ENCODE measurements around the gene PLA2G15.
A peak's percentile ranks its signal among the peaks of the same experiment; 100 is the strongest.

PLA2G15 gene

DNA sequence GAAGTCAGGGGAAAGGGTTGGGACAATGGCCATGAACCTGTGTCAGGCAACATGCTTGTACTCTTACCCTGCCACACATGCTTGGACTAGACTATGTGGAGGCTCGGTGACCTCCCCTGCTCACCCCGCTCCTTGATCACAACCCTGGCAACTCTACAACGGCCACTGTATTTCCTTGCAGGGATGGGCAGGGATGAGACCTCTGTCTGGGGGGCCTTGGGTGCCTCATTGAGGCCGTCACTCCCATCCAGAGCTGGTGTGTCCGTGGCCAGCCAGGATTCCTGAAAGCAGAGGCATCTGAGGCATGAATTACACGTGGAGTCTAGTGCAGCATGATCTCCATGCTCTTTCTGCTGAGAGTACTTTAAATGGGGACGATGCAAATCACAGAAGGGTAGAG, 948 bp downstream of the PLA2G15 start:
- no peaks in the 10 kb centered on the region for H3K9me3 ChIP-seq
- TF ChIP-seq, protein P1, sequence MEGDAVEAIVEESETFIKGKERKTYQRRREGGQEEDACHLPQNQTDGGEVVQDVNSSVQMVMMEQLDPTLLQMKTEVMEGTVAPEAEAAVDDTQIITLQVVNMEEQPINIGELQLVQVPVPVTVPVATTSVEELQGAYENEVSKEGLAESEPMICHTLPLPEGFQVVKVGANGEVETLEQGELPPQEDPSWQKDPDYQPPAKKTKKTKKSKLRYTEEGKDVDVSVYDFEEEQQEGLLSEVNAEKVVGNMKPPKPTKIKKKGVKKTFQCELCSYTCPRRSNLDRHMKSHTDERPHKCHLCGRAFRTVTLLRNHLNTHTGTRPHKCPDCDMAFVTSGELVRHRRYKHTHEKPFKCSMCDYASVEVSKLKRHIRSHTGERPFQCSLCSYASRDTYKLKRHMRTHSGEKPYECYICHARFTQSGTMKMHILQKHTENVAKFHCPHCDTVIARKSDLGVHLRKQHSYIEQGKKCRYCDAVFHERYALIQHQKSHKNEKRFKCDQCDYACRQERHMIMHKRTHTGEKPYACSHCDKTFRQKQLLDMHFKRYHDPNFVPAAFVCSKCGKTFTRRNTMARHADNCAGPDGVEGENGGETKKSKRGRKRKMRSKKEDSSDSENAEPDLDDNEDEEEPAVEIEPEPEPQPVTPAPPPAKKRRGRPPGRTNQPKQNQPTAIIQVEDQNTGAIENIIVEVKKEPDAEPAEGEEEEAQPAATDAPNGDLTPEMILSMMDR (IDR thresholded peaks at IDR 0.05; ENCODE audit: low read depth, low read length) = no peak
- no peaks in the 10 kb centered on the region for H3K27me3 ChIP-seq
- no peak for DNase-seq
- peaks cover 4% of the 10 kb centered on the region; the same call in 1 of the 2 replicates for H3K36me3 ChIP-seq
- H3K4me1 ChIP-seq = no peaks in the 10 kb centered on the region
- H3K4me3 ChIP-seq (ENCODE audit: low read depth, low read length) = peak overlapping the region; percentile 94

DNA sequence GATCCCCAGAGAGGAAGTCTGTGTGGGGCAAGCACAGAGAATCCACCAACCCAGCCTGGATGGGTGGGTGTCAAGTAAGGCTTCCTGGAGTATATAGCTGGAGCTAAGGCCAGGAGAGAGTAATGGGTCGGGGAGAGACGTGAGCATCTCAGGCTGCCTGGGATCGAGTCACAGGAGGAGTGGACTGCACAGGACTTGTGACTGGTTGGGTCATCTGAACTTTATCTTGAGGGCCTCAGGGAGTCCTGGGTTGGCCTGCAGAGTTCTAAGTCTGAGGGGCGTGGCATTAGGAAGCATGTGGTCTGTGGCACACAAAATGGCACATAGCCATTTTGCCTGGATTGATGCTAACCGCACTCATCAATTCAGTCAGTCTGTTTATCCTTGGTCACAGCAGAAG, 1.5 kb downstream of the PLA2G15 start:
- Histone ChIP-seq H3K4me3 (ENCODE audit: low read depth, low read length) (no peak overlapping the region), H3K27me3 (no peaks in the 10 kb centered on the region), H3K4me1 (no peaks in the 10 kb centered on the region), H3K36me3 (peaks cover 4% of the 10 kb centered on the region; the same call in 1 of the 2 replicates), H3K9me3 (no peaks in the 10 kb centered on the region)
- no peak for DNase-seq
- TF ChIP-seq, protein P1 (IDR thresholded peaks at IDR 0.05; ENCODE audit: low read depth, low read length) = no peak

DNA sequence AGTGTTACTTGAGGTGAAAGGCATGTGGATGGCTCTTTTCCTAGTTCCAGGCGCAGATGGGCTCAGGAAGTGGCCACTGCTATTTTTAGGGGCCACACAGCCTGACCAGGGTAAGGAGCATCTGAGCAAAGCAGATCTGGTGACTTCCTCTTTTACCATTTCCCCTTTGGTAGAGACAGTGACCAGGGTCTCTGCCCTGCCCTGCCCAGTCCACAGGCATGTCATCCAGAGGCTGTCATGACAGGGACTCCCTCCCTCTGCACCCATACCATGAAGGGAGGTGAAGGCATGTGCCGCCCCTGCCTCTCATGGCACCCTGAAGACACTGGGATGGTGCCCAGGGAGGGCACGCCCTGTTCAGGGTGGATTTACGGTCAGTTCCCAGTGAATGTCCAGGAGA, 2.2 kb downstream of the PLA2G15 start:
- DNase-seq = no peak
- TF ChIP-seq, protein P1 (IDR thresholded peaks at IDR 0.05; ENCODE audit: low read depth, low read length) = no peak
- no peaks in the 10 kb centered on the region for H3K27me3 ChIP-seq
- no peaks in the 10 kb centered on the region for H3K9me3 ChIP-seq
- H3K4me3 ChIP-seq (ENCODE audit: low read depth, low read length) = no peak overlapping the region
- peaks cover 4% of the 10 kb centered on the region; the same call in 1 of the 2 replicates for H3K36me3 ChIP-seq
- no peaks in the 10 kb centered on the region for H3K4me1 ChIP-seq

DNA sequence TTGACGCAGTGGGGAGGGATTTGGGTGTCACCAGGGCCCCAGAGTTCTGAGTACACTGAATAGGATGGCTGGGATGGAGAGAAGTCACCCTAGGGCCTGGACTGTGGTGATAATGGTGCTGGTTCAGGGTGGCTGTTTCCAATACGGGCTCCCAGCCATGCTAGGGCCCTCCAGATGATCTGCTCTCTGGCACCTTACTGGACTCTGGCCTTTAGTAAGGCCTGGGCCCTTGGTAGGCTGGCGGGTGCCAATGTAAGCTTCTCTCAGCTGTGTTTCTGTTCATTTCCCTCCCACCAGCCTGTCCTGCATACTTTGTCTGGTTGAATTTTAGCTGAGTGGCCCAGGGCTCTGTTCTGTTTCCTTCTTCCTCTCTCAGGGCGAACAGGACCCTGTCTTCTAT, 2.8 kb downstream of the PLA2G15 start:
- peaks cover 4% of the 10 kb centered on the region; the same call in 1 of the 2 replicates for H3K36me3 ChIP-seq

DNA sequence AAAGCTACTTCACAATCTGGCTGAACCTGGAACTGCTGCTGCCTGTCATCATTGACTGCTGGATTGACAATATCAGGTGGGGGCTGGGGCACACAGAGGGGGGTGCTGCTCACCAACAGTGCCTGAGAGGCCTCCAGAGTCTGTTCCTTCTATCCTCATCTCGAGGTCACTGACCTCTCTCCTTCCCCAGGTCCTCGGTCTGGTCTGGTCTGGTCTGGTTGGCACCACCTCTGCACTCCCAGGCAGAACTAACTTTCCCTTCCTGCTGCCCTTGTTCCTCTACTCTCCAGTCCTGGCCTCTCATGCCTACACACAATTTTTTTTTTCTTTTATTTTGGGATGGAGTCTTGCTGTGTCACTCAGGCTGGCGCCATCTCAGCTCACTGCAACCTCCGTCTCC, 4.2 kb downstream of the PLA2G15 start:
- Histone ChIP-seq H3K27me3 (no peaks in the 10 kb centered on the region), H3K9me3 (no peaks in the 10 kb centered on the region), H3K4me3 (ENCODE audit: low read depth, low read length) (no peak overlapping the region), H3K4me1 (no peaks in the 10 kb centered on the region), H3K36me3 (peaks cover 4% of the 10 kb centered on the region; the same call in 1 of the 2 replicates)
- TF ChIP-seq, protein P1 (IDR thresholded peaks at IDR 0.05; ENCODE audit: low read depth, low read length) = no peak
- DNase-seq = no peak

More for the DNA sequence above, 2.8 kb downstream of the PLA2G15 start:
- no peak for DNase-seq
- Histone ChIP-seq H3K4me3 (ENCODE audit: low read depth, low read length) (no peak overlapping the region), H3K4me1 (no peaks in the 10 kb centered on the region), H3K27me3 (no peaks in the 10 kb centered on the region), H3K9me3 (no peaks in the 10 kb centered on the region)
- TF ChIP-seq, protein P1 (IDR thresholded peaks at IDR 0.05; ENCODE audit: low read depth, low read length) = no peak

DNA sequence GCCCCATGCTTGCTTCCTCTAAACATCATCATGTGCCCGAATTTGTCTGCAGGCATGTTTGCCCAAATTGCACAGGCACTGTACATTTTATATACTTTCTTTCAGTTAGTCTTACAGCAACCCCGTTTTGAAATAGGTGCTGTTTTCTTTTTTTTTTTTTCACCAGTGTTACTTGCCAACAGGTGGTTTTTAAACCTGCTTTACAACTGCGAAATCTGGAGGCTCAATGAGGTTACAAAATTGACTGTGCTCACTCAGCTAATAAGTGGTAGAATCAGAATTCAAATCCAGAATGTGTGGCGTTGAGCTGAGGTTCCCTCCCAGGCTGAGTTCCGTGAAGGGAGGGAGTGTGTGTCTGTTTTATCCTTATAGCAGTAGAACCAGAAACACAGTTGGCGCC, 5.8 kb downstream of the PLA2G15 start:
- Histone ChIP-seq H3K36me3 (peaks cover 4% of the 10 kb centered on the region; the same call in 1 of the 2 replicates), H3K4me1 (no peaks in the 10 kb centered on the region), H3K4me3 (ENCODE audit: low read depth, low read length) (no peak overlapping the region), H3K27me3 (no peaks in the 10 kb centered on the region), H3K9me3 (no peaks in the 10 kb centered on the region)
- TF ChIP-seq, protein P1 (IDR thresholded peaks at IDR 0.05; ENCODE audit: low read depth, low read length) = no peak
- no peak for DNase-seq

All from BE2C (cell line).